Ovary (tissue), 9 donors: ENCODE results near the gene KDM1A. TPM values are rescaled to one million over a fixed set of nuclear protein-coding genes. Genes with fewer than 3 reads are reported as not detected.

Experiments used
- DNase-seq, 5 donors: peaks; one replicate each; pipeline ENCODE4 v3.0.0-alpha.2; 2019 to 2020
- H3K27ac ChIP-seq, 2 donors: fragments of 200-600 bp; one replicate each; pipeline versions ENCODE4 v1.5.1 to v1.8.0; 2019 to 2022
- H3K27me3 ChIP-seq: fragments of 200-600 bp; one replicate; pipeline ENCODE4 v1.8.0; 2022
- H3K36me3 ChIP-seq: fragments of 200-600 bp; sonication (generic); one replicate; pipeline ENCODE4 v1.5.1; 2019
- H3K4me1 ChIP-seq: one replicate; pipeline ENCODE4 v1.8.1; 2013; ENCODE audit warnings: mild to moderate bottlenecking, moderate library complexity; ENCODE audit not compliant: insufficient read depth
- H3K4me3 ChIP-seq: fragments of 200-600 bp; sonication (generic); one replicate; pipeline ENCODE4 v1.5.1; 2017
- H3K9me3 ChIP-seq, 2 donors: fragments of 200-600 bp in 1 of 2; sonication (generic) in 1 of 2; one replicate each; pipeline versions ENCODE4 v1.5.1 to v1.8.1; 2013 to 2019; ENCODE audit warnings: mild to moderate bottlenecking in 1 of 2, moderate library complexity in 1 of 2
- CTCF ChIP-seq, 3 donors: fragments of 450-650 bp in 2 of 3; fragments of 200-600 bp in 1 of 3; IDR thresholded peaks; one replicate each; pipeline versions ENCODE4 v1.5.1 to v1.8.0; 2016 to 2022; ENCODE audit warnings: antibody characterized with exemption in 3 of 3, mild to moderate bottlenecking in 1 of 3
- EP300 ChIP-seq: sonication (generic); formaldehyde crosslinking; IDR thresholded peaks from one replicate; pipeline ENCODE4 v1.6.1; 2017; ENCODE audit warnings: antibody characterized with exemption
- POLR2A ChIP-seq: fragments of 450-650 bp; IDR thresholded peaks from one replicate; pipeline ENCODE4 v1.6.1; 2017; ENCODE audit warnings: antibody characterized with exemption, mild to moderate bottlenecking, moderate library complexity
- WGBS, 3 donors: extraction: QIAGEN DNeasy Blood & Tissue Kit in 1 of 3; methylation state at CpG; one replicate each; pipeline versions ENCODE4 v1.1.5 to v1.1.7; 2013 to 2017; 5-methylcytosine and 5-hydroxymethylcytosine counted together
- intact Hi-C, 4 donors: fragments of 100-400 bp; cut with DNase I; formaldehyde crosslinking; loops; one replicate each; pipeline versions ENCODE4 v1.11.0 to v1.15.1; 2022 to 2023
- polyA plus RNA-seq, 2 donors: library from polyadenylated mRNA; stranded (reverse); fragments of 200-250 nt in 1 of 2; fragments of 350-450 nt in 1 of 2; fragmentation: Illumina TruSeq in 1 of 2; extraction: RNeasy Lipid Tissue Mini Kit (QIAGEN cat#74804) in 1 of 2; gene quantifications; one replicate each; pipeline ENCODE4 v1.2.3, GENCODE V29; 2013 to 2014
- total RNA-seq, 7 donors: library from RNA; depleted of rRNA in 2 of 7; stranded (reverse); fragments of >200 nt in 2 of 7; fragmentation: NEBNext Ultra II Directional in 3 of 7; extraction: Animal tissue kit (Norgen Biotek cat#: 25700) in 3 of 7; gene quantifications; one replicate each; pipeline versions ENCODE4 v1.1.0 to v1.2.4, GENCODE V29; 2016 to 2023
- donor health status: DM: no; HTN: no; CAD: no; lungs with moderate emphysema.
- donor health status: DM: no; HTN: no; CAD: no.
- donor health status: Bipolar disorder and iron deficiency.
- donor health status: DM: yes; HTN: yes; CAD: no.
- donor health status: DM: no; HTN: no; CAD: no.
- donor health status: DM: yes; HTN: yes; CAD: no.

The KDM1A gene
- total and polyA plus RNA-seq, 9 donors, result 45.7 to 76.1 (median 65.7) TPM

GRCh38 chr1:23103001-23103889 lies 84.0 kb downstream of the KDM1A start:
- no peaks in the 10 kb centered on the region for H3K9me3 ChIP-seq
- peaks cover 14% of the 10 kb centered on the region for H3K4me1 ChIP-seq
- H3K27ac ChIP-seq, result peak overlapping the region in 1 of 2 donors; percentile 58
- no peaks in the 10 kb centered on the region for H3K27me3 ChIP-seq
- TF ChIP-seq EP300 (no peak), CTCF (IDR thresholded peaks at IDR 0.05) (no peak), POLR2A (no peak)
- DNase-seq, result no peak
- 58 to 62% (median 58%) methylated on average over 10 of the region's 10 CpGs for WGBS, 3 donors
- no peak overlapping the region for H3K4me3 ChIP-seq
- intact Hi-C loops, result no loop called here
- no peaks in the 10 kb centered on the region for H3K36me3 ChIP-seq

- Histone ChIP-seq H3K27ac (no peak overlapping the region), H3K9me3 (no peaks in the 10 kb centered on the region), H3K27me3 (no peaks in the 10 kb centered on the region), H3K36me3 (no peaks in the 10 kb centered on the region), H3K4me1 (peaks cover 7% of the 10 kb centered on the region), H3K4me3 (no peak overlapping the region)
- no peak for DNase-seq
- no peak for TF ChIP-seq CTCF (IDR thresholded peaks at IDR 0.05)
- TF ChIP-seq POLR2A, result no peak
- no peak for TF ChIP-seq EP300
- 83 to 94% (median 88%) methylated on average over 4 of the region's 4 CpGs for WGBS, 3 donors
- intact Hi-C loops, result no loop called here
These were observed 89.8 kb downstream of the KDM1A start for GRCh38 chr1:23108918-23109533.

GRCh38 chr1:23110391-23110790 lies 91.1 kb downstream of the KDM1A start:
- Histone ChIP-seq H3K27me3 (no peaks in the 10 kb centered on the region), H3K36me3 (no peaks in the 10 kb centered on the region), H3K27ac (no peak overlapping the region), H3K9me3 (no peaks in the 10 kb centered on the region), H3K4me1 (peaks cover 9% of the 10 kb centered on the region), H3K4me3 (no peak overlapping the region)
- 96 to 99% (median 96%) methylated on average over 5 of the region's 5 CpGs for WGBS, 3 donors
- TF ChIP-seq POLR2A, result no peak
- no peak for TF ChIP-seq CTCF (IDR thresholded peaks at IDR 0.05)
- no peak for TF ChIP-seq EP300
- DNase-seq, result no peak
- intact Hi-C loops, result loop anchor here in 1 of 4 donors (5.0 kb wide), 1 partner anchor 67 kb away; no protein-coding TSS in a partner anchor

GRCh38 chr1:23111600-23112535 lies 92.6 kb downstream of the KDM1A start:
- 45 to 56% (median 49%) methylated on average over 6 of the region's 6 CpGs for WGBS, 3 donors
- peak overlapping the region in 1 of 2 donors; percentile 47 for H3K27ac ChIP-seq
- no peak overlapping the region for H3K4me3 ChIP-seq
- H3K27me3 ChIP-seq, result no peaks in the 10 kb centered on the region
- H3K36me3 ChIP-seq, result no peaks in the 10 kb centered on the region
- DNase-seq, result no peak
- peaks cover 9% of the 10 kb centered on the region for H3K4me1 ChIP-seq
- intact Hi-C loops, result loop anchor here in 1 of 4 donors (5.0 kb wide), 1 partner anchor 65 kb away; no protein-coding TSS in a partner anchor
- H3K9me3 ChIP-seq, result no peaks in the 10 kb centered on the region
- TF ChIP-seq POLR2A (no peak), CTCF (IDR thresholded peaks at IDR 0.05) (no peak), EP300 (no peak)
